ENCODE results near the gene GPATCH2L. TPM values are rescaled to one million over a fixed set of nuclear protein-coding genes. Genes with fewer than 3 reads are reported as not detected.

Gene GPATCH2L
- total RNA-seq (2022; extraction: Qiagen RNA extraction) = 16.9 to 27.1 TPM (median 21.5 TPM) in 5 replicates

DNA sequence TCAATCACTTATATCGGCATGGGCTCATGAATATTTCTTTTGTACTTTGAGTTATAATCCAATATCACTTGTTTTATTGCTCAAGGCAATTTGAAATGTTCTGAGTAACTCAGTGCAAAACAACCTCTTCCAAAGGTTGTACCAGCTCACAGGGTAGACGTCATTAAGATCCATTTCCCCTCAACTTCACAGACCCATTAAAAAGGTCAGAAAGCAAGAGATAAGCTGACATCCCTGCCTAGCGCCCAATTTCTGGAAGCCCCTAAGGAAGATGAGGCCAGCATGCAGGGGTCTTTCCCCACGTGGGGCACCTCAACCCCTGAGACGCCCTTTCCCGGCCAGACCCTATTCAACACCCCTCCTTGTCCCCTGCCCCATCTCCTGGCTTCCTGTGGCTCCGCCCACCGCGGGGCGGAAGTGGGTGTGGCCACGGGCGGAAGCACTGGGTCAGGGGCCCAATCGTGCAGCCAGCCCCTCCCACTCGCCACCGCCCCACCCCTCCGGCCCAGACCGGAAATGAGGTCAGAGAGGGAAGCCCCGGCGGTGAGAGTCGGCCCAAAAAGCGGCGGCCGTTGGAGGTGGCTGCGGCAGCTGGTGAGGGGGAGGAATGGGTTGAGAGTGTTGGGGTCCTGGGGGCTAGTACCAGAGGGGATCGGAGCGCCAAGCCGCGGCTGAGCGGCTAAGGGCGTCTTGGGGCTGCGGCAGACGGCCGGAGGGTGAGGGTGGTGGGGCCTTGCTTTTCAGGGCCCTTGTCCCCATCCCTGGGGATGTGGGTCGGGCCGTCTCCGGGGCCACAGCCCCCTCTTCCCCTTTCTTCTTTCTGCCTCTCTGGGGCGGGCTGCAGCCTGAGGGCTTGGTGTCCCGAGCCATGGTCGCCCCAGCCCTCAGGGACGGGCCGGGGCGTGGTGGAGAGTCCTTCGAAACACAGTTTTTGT is at the start of gene GPATCH2L:
GPATCH2L (plus strand) TSS at position 525 of the 935 bp plus-strand sequence. CDS start 2,442 bp downstream, outside the sequence.

Other genes starting within 250 kb of the GPATCH2L start
- 0.61 to 0.91 TPM (median 0.71 TPM) in 5 replicates for gene TGFB3, start 169.9 kb upstream of the GPATCH2L start, total RNA-seq (2022; extraction: Qiagen RNA extraction)
- gene IFT43, start 166.2 kb upstream of the GPATCH2L start, total RNA-seq (2022; extraction: Qiagen RNA extraction) = 36.1 to 40.2 TPM (median 36.2 TPM) in 5 replicates
- 0.10 to 0.37 TPM (median 0.22 TPM) in 5 replicates for gene ESRRB, start 224.2 kb downstream of the GPATCH2L start, total RNA-seq (2022; extraction: Qiagen RNA extraction)